Prostate gland (tissue), 2 donors: Measurements from ENCODE around the gene SACM1L. TPM values are rescaled to one million over a fixed set of nuclear protein-coding genes. Genes with fewer than 3 reads are reported as not detected.

ENCODE experiments used
- DNase-seq: peaks from one replicate; pipeline ENCODE4 v3.0.0-alpha.2; 2019; ENCODE audit warnings: low spot score
- H3K27ac ChIP-seq, 2 donors: fragments of 200-600 bp; sonication (generic); 2 replicates each; pipeline ENCODE4 v1.5.1; 2017 to 2019
- H3K27me3 ChIP-seq: fragments of 200-600 bp; sonication (generic); replicated peaks from 2 replicates; pipeline ENCODE4 v1.5.1; 2019; ENCODE audit not compliant: insufficient read depth
- H3K36me3 ChIP-seq, 2 donors: fragments of 200-600 bp; sonication (generic); 1 replicate in 1 of 2; 2 replicates in 1 of 2; pipeline versions ENCODE4 v1.5.1 to v1.8.1; 2017 to 2019
- H3K4me1 ChIP-seq: fragments of 200-600 bp; sonication (generic); replicated peaks from 2 replicates; pipeline ENCODE4 v1.5.1; 2019
- H3K4me3 ChIP-seq, 2 donors: fragments of 200-600 bp; sonication (generic); 2 replicates each; pipeline ENCODE4 v1.5.1; 2017 to 2019
- H3K9me3 ChIP-seq: fragments of 200-600 bp; sonication (generic); 2 replicates; pipeline ENCODE4 v1.5.1; 2017
- CTCF ChIP-seq, 4 experiments: fragments of 200-600 bp in 2 of 4; fragments of 450-650 bp in 2 of 4; sonication (generic) in 2 of 4; IDR thresholded peaks; 1 replicate in 3 of 4; 2 replicates in 1 of 4; pipeline ENCODE4 v1.5.1; 2016 to 2019; ENCODE audit warnings: antibody characterized with exemption in 4 of 4, mild to moderate bottlenecking in 2 of 4, moderate library complexity in 2 of 4
- POLR2A ChIP-seq: fragments of 450-650 bp; IDR thresholded peaks from one replicate; pipeline ENCODE4 v1.6.1; 2016; ENCODE audit warnings: antibody characterized with exemption, mild to moderate bottlenecking
- POLR2AphosphoS5 ChIP-seq: sonication (generic); formaldehyde crosslinking; IDR thresholded peaks from one replicate; pipeline ENCODE4 v1.6.1; 2017; ENCODE audit warnings: antibody characterized with exemption
- WGBS: methylation state at CpG from one replicate; pipeline ENCODE4 v1.1.5; 2018; 5-methylcytosine and 5-hydroxymethylcytosine counted together
- intact Hi-C: fragments of 100-400 bp; cut with DNase I; formaldehyde crosslinking; loops from one replicate; pipeline ENCODE4 v1.14.2; 2022
- total RNA-seq, 2 donors: library from RNA; depleted of rRNA; stranded (reverse); fragments of >200 nt; gene quantifications; one replicate each; pipeline ENCODE4 v1.1.0, GENCODE V29; 2016

Gene SACM1L
- total RNA-seq, 2 donors from 2014 or later, result 56.6 to 62.8 TPM

DNA sequence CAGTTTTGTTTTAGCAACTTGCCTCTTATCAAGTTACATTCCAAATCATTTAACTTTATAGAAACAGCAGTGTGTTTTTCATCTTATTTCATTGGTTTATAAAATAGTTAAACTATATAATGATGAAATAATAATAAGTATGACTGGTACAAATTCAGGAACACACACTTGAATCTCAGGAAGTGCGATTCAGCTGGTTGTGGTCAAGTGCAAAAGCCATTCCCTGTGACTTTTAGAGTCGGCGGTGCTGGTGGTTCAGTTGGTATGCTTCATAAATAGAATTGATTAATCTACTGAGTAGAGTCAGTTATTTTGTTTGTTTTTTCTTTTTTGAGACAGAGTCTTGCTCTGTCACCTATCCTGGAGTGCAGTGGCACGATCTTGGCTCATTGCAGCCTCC, 22.7 kb downstream of the SACM1L start:
- 95% methylated on average over 4 of the region's 4 CpGs for WGBS
- no peak for DNase-seq
- intact Hi-C loops, result no loop called here
- Histone ChIP-seq H3K4me1 (no peaks in the 10 kb centered on the region), H3K27me3 (no peaks in the 10 kb centered on the region), H3K4me3 (no peak overlapping the region), H3K27ac (no peak overlapping the region), H3K36me3 (no peaks in the 10 kb centered on the region), H3K9me3 (no peaks in the 10 kb centered on the region)
- TF ChIP-seq POLR2A (no peak), CTCF (IDR thresholded peaks at IDR 0.05) (no peak), POLR2AphosphoS5 (no peak)

DNA sequence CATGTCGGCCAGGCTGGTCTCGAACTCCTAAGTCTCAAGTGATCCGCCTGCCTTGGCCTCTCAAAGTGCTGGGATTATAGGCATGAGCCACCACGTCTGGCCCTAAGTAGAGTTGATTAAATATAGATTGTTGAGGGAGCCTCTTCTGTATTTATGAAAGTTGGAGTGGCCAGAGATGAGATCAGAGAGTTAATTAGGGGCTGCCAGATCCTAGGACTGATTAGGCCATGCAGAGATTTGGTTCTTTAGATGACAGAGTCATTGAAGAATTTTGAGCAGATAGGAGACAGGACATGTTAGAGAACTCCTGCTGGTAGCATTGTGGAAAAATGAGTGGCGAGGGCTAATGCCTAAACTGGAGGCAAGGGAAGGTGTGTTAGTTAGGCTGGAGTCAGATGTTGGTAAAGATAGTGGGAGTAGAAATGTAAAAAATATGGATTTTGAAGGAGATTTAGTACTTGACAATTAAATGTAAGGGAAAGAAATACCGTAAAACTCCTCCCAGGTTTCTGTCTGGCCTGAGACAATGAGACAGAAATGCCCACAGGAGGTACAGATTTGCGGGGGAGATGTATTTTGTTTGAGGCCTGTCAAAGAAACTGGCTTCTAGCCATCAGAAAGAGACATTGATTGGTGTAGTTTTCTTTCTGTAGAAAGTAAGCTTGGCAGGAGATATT, 23.4 kb downstream of the SACM1L start:
- Histone ChIP-seq H3K27me3 (no peaks in the 10 kb centered on the region), H3K9me3 (no peaks in the 10 kb centered on the region), H3K4me1 (no peaks in the 10 kb centered on the region), H3K4me3 (no peak overlapping the region), H3K27ac (no peak overlapping the region), H3K36me3 (no peaks in the 10 kb centered on the region)
- WGBS, result 79% methylated on average over 7 of the region's 7 CpGs
- TF ChIP-seq POLR2AphosphoS5, result no peak
- intact Hi-C loops, result no loop called here
- no peak for DNase-seq

- Histone ChIP-seq H3K27me3 (no peaks in the 10 kb centered on the region), H3K9me3 (no peaks in the 10 kb centered on the region), H3K36me3 (no peaks in the 10 kb centered on the region), H3K4me1 (no peaks in the 10 kb centered on the region), H3K27ac (no peak overlapping the region), H3K4me3 (no peak overlapping the region)
- intact Hi-C loops, result no loop called here
- TF ChIP-seq POLR2A, result no peak
- TF ChIP-seq CTCF (IDR thresholded peaks at IDR 0.05), result no peak
- no peak for TF ChIP-seq POLR2AphosphoS5
- no peak for DNase-seq
- 98% methylated on average over 2 of the region's 2 CpGs for WGBS
These were observed 26.7 kb downstream of the SACM1L start for GRCh38 chr3:45715945-45716344.

DNA sequence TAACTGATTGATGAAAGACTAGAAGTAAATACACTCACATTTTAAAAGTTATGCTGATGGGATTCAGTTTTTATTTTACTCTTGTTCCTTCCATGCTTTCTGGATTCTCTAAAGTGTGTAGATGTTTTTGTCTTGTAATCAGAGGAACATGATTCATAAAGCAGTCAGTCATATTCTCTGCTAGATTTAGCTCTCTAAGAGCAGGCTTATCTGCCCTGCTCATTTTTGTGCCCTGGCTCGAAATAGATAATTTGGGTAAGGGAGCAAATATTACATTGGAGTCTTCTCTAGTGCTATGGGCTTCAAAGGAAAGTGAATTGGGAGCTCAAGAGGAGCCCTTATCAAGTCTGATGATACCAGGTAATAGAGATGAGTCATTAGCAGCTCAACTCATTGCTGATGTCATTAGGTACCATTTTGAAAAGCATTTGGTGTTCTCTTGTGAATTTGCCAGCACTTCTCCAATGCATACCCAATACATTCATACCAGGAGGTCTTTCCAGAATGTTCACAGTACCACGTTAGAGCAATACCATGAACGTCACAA, 27.7 kb downstream of the SACM1L start:
- DNase-seq, result no peak
- no peaks in the 10 kb centered on the region for H3K36me3 ChIP-seq
- intact Hi-C loops, result no loop called here

More for the DNA sequence above, 27.7 kb downstream of the SACM1L start:
- no peak overlapping the region for H3K27ac ChIP-seq
- TF ChIP-seq POLR2AphosphoS5, result no peak
- TF ChIP-seq POLR2A, result no peak
- TF ChIP-seq CTCF (IDR thresholded peaks at IDR 0.05), result no peak
- no peak overlapping the region for H3K4me3 ChIP-seq
- no peaks in the 10 kb centered on the region for H3K27me3 ChIP-seq
- H3K9me3 ChIP-seq, result no peaks in the 10 kb centered on the region
- H3K4me1 ChIP-seq, result no peaks in the 10 kb centered on the region
- 93% methylated on average over 3 of the region's 3 CpGs for WGBS
